Aorta (tissue), 5 donors: ENCODE measurements around the gene ELMO2. TPM values are rescaled to one million over a fixed set of nuclear protein-coding genes. Genes with fewer than 3 reads are reported as not detected.

ENCODE experiments used
- ATAC-seq: fragments of 200-7000 bp; cut with Tn5 transposase; one replicate; pipeline ENCODE4 v1.9.1; 2022; ENCODE audit warnings: moderate library complexity; ENCODE audit not compliant: low FRiP score
- DNase-seq, 2 donors: peaks; one replicate each; pipeline ENCODE4 v3.0.0-alpha.2; 2020
- H3K27ac ChIP-seq, 2 donors: one replicate each; pipeline ENCODE4 v1.5.1; 2013; ENCODE audit warnings: low read length in 2 of 2, mild to moderate bottlenecking in 2 of 2, moderate library complexity in 2 of 2, control low read depth in 1 of 2, inconsistent platforms in 1 of 2, low read depth in 1 of 2
- H3K27me3 ChIP-seq, 2 donors: one replicate each; pipeline ENCODE4 v1.6.1; 2013; ENCODE audit warnings: control low read depth in 1 of 2, low read length in 1 of 2, mild to moderate bottlenecking in 1 of 2, moderate library complexity in 1 of 2; ENCODE audit not compliant: insufficient read depth in 2 of 2, control insufficient read depth in 1 of 2
- H3K36me3 ChIP-seq, 2 donors: one replicate each; pipeline ENCODE4 v1.6.1; 2013; ENCODE audit warnings: control low read depth in 1 of 2, low read length in 1 of 2, mild to moderate bottlenecking in 1 of 2; ENCODE audit not compliant: insufficient read depth in 2 of 2, control insufficient read depth in 1 of 2
- H3K4me1 ChIP-seq, 2 donors: one replicate each; pipeline ENCODE4 v1.6.1; 2013; ENCODE audit warnings: low read length in 2 of 2, control low read depth in 1 of 2, mild to moderate bottlenecking in 1 of 2, moderate library complexity in 1 of 2; ENCODE audit not compliant: insufficient read depth in 2 of 2, control insufficient read depth in 1 of 2
- H3K4me3 ChIP-seq, 2 donors: one replicate each; pipeline ENCODE4 v1.5.1; 2013; ENCODE audit warnings: low read length in 2 of 2, control low read depth in 1 of 2, mild to moderate bottlenecking in 1 of 2
- H3K9me3 ChIP-seq: one replicate; pipeline ENCODE4 v1.6.1; 2013; ENCODE audit warnings: mild to moderate bottlenecking, low read length; ENCODE audit not compliant: control insufficient read depth
- WGBS, 2 donors: extraction: QIAGEN DNeasy Blood & Tissue Kit; methylation state at CpG; one replicate each; pipeline ENCODE4 v1.1.7; 2013; 5-methylcytosine and 5-hydroxymethylcytosine counted together
- intact Hi-C, 2 donors: fragments of 100-400 bp; cut with DNase I; formaldehyde crosslinking; loops; one replicate each; pipeline versions ENCODE4 v1.14.2 to v1.15.0; 2022
- long read RNA-seq, 2 donors: library from polyadenylated mRNA; unstranded; transcript quantifications; one replicate each; pipeline ENCODE4 v2.0.0, GENCODE V29; 2020 to 2021
- polyA plus RNA-seq, 2 donors: library from polyadenylated mRNA; stranded (reverse); fragments of 200-250 nt; gene quantifications; one replicate each; pipeline ENCODE4 v1.2.3, GENCODE V29; 2013
- total RNA-seq, 2 donors: library from RNA; stranded (reverse); fragmentation: NEBNext Ultra II Directional; extraction: Animal tissue kit (Norgen Biotek cat#: 25700); gene quantifications; one replicate each; pipeline ENCODE4 v1.2.1, GENCODE V29; 2021
- donor health status: healthy with polysubstance abuse.
- donor health status: Bipolar disorder and iron deficiency.
- donor health status: DM: no; HTN: no; CAD: no.
- donor health status: DM: no; HTN: no; CAD: no.
- donor health status: DM: yes; HTN: yes; CAD: no.

ELMO2 gene
- 10 to 100 TPM; 47.5 to 51.6 TPM for total RNA-seq
- 10 to 100 TPM; 19.3 to 24.2 TPM for polyA plus RNA-seq
- long read RNA-seq, donor 1, transcript ELMO2-201 (22 exons, 3,669 nt): major isoform, 7 of 33 reads
- long read RNA-seq, donor 1, partial matches to known transcripts: 8 of 33 reads
- long read RNA-seq, donor 1, other reads (novel, unspliced or antisense): 17 of 33 reads
- long read RNA-seq, donor 2, transcript ELMO2-201 (22 exons, 3,669 nt): major isoform, 8 of 31 reads
- long read RNA-seq, donor 2, partial matches to known transcripts: 3 of 31 reads
- long read RNA-seq, donor 2, other reads (novel, unspliced or antisense): 18 of 31 reads

- H3K36me3 ChIP-seq: no peaks in the 10 kb centered on the region
- H3K4me1 ChIP-seq: peaks cover 0 to 4% of the 10 kb centered on the region in 2 donors
- peak; percentile 98 to 99 for DNase-seq
- peak within 1 kb of the TSS; percentile 6 to 82 for H3K27ac ChIP-seq
- WGBS, 2 donors: 0 to 1% methylated on average over 47 to 60 of the region's 60 CpGs
- H3K9me3 ChIP-seq: no peaks in the 10 kb centered on the region
- no peaks in the 10 kb centered on the region for H3K27me3 ChIP-seq
- intact Hi-C loops: loop anchor here in 1 of 2 donors (2.0 kb wide), 2 partner anchors 42 to 318 kb away; partner anchors contain the start of gene NCOA5
- ATAC-seq: peak; percentile 95
- H3K4me3 ChIP-seq: peak within 1 kb of the TSS; percentile 60 to 85
Measured at GRCh38 chr20:46406200-46406985, at the start of gene ELMO2. ELMO2 (minus strand) TSS chr20:46406615; CDS start chr20:46394482, 12,133 bp downstream.

- intact Hi-C loops: no loop called here
- 87 to 90% methylated on average over 2 of the region's 2 CpGs for WGBS, 2 donors
- ATAC-seq (no peak), DNase-seq (no peak)
- Histone ChIP-seq H3K9me3 (no peaks in the 10 kb centered on the region), H3K36me3 (no peaks in the 10 kb centered on the region), H3K4me3 (no peak overlapping the region), H3K4me1 (no peaks in the 10 kb centered on the region), H3K27me3 (no peaks in the 10 kb centered on the region), H3K27ac (no peak overlapping the region)
Measured at GRCh38 chr20:46455729-46456128, 49.3 kb upstream of the ELMO2 start.

- H3K27me3 ChIP-seq: no peaks in the 10 kb centered on the region
- H3K4me3 ChIP-seq: no peak overlapping the region
- H3K9me3 ChIP-seq: no peaks in the 10 kb centered on the region
- intact Hi-C loops: no loop called here
- no peak for DNase-seq
- WGBS, 2 donors: 90 to 93% methylated on average over 5 of the region's 5 CpGs
- no peaks in the 10 kb centered on the region for H3K4me1 ChIP-seq
- ATAC-seq: no peak
- no peaks in the 10 kb centered on the region for H3K36me3 ChIP-seq
- no peak overlapping the region for H3K27ac ChIP-seq
Measured at GRCh38 chr20:46446851-46447250, 40.4 kb upstream of the ELMO2 start.

- no peaks in the 10 kb centered on the region for H3K36me3 ChIP-seq
- no peak for ATAC-seq
- 81 to 83% methylated on average over 4 of the region's 4 CpGs for WGBS, 2 donors
- H3K27ac ChIP-seq: no peak overlapping the region
- no peak for DNase-seq
- H3K4me3 ChIP-seq: no peak overlapping the region
- intact Hi-C loops: no loop called here
- H3K27me3 ChIP-seq: no peaks in the 10 kb centered on the region
- H3K4me1 ChIP-seq: no peaks in the 10 kb centered on the region
- H3K9me3 ChIP-seq: no peaks in the 10 kb centered on the region
Measured at GRCh38 chr20:46439837-46440236, 33.4 kb upstream of the ELMO2 start.

- WGBS, 2 donors: 39 to 43% methylated on average over 4 of the region's 4 CpGs
- H3K4me3 ChIP-seq: no peak overlapping the region
Measured at GRCh38 chr20:46438156-46438750, 31.8 kb upstream of the ELMO2 start.

GRCh38 chr20:46435146-46435545 lies 28.7 kb upstream of the ELMO2 start:
- H3K27me3 ChIP-seq: no peaks in the 10 kb centered on the region
- intact Hi-C loops: no loop called here

More at GRCh38 chr20:46438156-46438750, 31.8 kb upstream of the ELMO2 start:
- no peaks in the 10 kb centered on the region for H3K4me1 ChIP-seq
- no peaks in the 10 kb centered on the region for H3K27me3 ChIP-seq
- no peaks in the 10 kb centered on the region for H3K36me3 ChIP-seq
- H3K9me3 ChIP-seq: no peaks in the 10 kb centered on the region
- intact Hi-C loops: no loop called here
- no peak for DNase-seq
- ATAC-seq: no peak
- no peak overlapping the region for H3K27ac ChIP-seq

GRCh38 chr20:46434597-46434996 lies 28.2 kb upstream of the ELMO2 start:
- Histone ChIP-seq H3K9me3 (no peaks in the 10 kb centered on the region), H3K4me3 (no peak overlapping the region), H3K27ac (no peak overlapping the region), H3K27me3 (no peaks in the 10 kb centered on the region), H3K4me1 (no peaks in the 10 kb centered on the region), H3K36me3 (no peaks in the 10 kb centered on the region)
- intact Hi-C loops: no loop called here
- DNase-seq: no peak
- no peak for ATAC-seq

More at GRCh38 chr20:46435146-46435545, 28.7 kb upstream of the ELMO2 start:
- DNase-seq (no peak), ATAC-seq (no peak)
- no peaks in the 10 kb centered on the region for H3K36me3 ChIP-seq
- no peak overlapping the region for H3K27ac ChIP-seq
- no peaks in the 10 kb centered on the region for H3K4me1 ChIP-seq
- H3K4me3 ChIP-seq: no peak overlapping the region
- no peaks in the 10 kb centered on the region for H3K9me3 ChIP-seq
- WGBS, 2 donors: 93 to 95% methylated on average over 6 of the region's 6 CpGs

GRCh38 chr20:46433051-46433450 lies 26.6 kb upstream of the ELMO2 start:
- Histone ChIP-seq H3K27ac (no peak overlapping the region), H3K4me3 (no peak overlapping the region), H3K4me1 (no peaks in the 10 kb centered on the region), H3K36me3 (no peaks in the 10 kb centered on the region), H3K9me3 (no peaks in the 10 kb centered on the region), H3K27me3 (no peaks in the 10 kb centered on the region)
- ATAC-seq (no peak), DNase-seq (no peak)
- 74% methylated on average over 8 of the region's 8 CpGs for WGBS, 2 donors
- intact Hi-C loops: no loop called here
